K562 (cell line): Measurements from ENCODE around the gene ABLIM1. TPM values are rescaled to one million over a fixed set of nuclear protein-coding genes. Genes with fewer than 3 reads are reported as not detected.

Experiments
- ATAC-seq: fragments of 200-7000 bp; cut with Tn5 transposase; 3 replicates; pipeline ENCODE4 v1.9.1; 2020; ENCODE audit warnings: moderate library complexity
- BruUV-seq: library from RNA; stranded (reverse); fragments of 400-500 nt; replicated peaks from 2 replicates; lab custom pipeline; 2021; lab: Mats Ljungman, UMichigan
- CTCF ChIA-PET: fragments of 300-600 bp; formaldehyde crosslinking; extraction: SDS; loops from one replicate; lab custom pipeline; 2021; ENCODE audit warnings: low intra/inter-chr PET ratio; lab: Yijun Ruan, JAX
- POLR2A ChIA-PET: fragments of 300-600, 350-650 bp; sonication (Branson Sonifier 250); formaldehyde crosslinking; extraction: SDS; loops from one replicate; lab custom pipeline; 2021; ENCODE audit warnings: antibody characterized with exemption, inconsistent platforms; lab: Yijun Ruan, JAX
- DNase-seq, 4 experiments: peaks; one replicate each; pipeline versions ENCODE4 v3.0.0 to v3.0.0-alpha.2; 2011 to 2018; ENCODE audit warnings: low spot score in 3 of 4, mixed read lengths in 3 of 4; ENCODE audit errors: extremely low read depth in 1 of 4
- FAIRE-seq: peaks from 2 replicates; lab custom pipeline; 2011; peaks lifted over from hg19 to GRCh38; lab: Jason Lieb, UNC
- H2AFZ ChIP-seq: 2 replicates; pipeline ENCODE4 v1.6.0; 2011; ENCODE audit warnings: low read depth, low read length, control low read depth, inconsistent platforms
- H3K27ac ChIP-seq: fragments of 200-600 bp; 3 replicates; pipeline ENCODE4 v1.8.0; 2011; ENCODE audit warnings: low read depth, mild to moderate bottlenecking, control low read depth, inconsistent platforms, low read length, moderate library complexity, mixed read lengths; ENCODE audit errors: extremely low read depth
- H3K27me3 ChIP-seq, 2 experiments: fragments of 300-600 bp in 1 of 2; 2 replicates in 1 of 2; 3 replicates in 1 of 2; pipeline versions ENCODE4 v1.6.0 to v1.8.0; 2011; ENCODE audit warnings: inconsistent platforms in 2 of 2, low read length in 2 of 2, mild to moderate bottlenecking in 1 of 2, mixed read lengths in 1 of 2, moderate library complexity in 1 of 2; ENCODE audit not compliant: control insufficient read depth in 2 of 2, insufficient read depth in 2 of 2
- H3K36me3 ChIP-seq: fragments of 300-600 bp; 3 replicates; pipeline ENCODE4 v1.8.0; 2011; ENCODE audit warnings: mild to moderate bottlenecking, low read length, inconsistent platforms; ENCODE audit not compliant: control insufficient read depth, insufficient read depth
- H3K4me1 ChIP-seq, 2 experiments: fragments of 200-600 bp in 1 of 2; replicated peaks in 1 of 2; 2 replicates in 1 of 2; 3 replicates in 1 of 2; pipeline versions ENCODE4 v1.5.1 to v1.8.0; 2011; ENCODE audit warnings: inconsistent platforms in 2 of 2, low read length in 2 of 2, mild to moderate bottlenecking in 1 of 2, mixed read lengths in 1 of 2, moderate library complexity in 1 of 2; ENCODE audit not compliant: control insufficient read depth in 2 of 2, insufficient read depth in 2 of 2
- H3K4me2 ChIP-seq: 2 replicates; pipeline ENCODE4 v1.6.1; 2011; ENCODE audit warnings: low read length, control low read depth, inconsistent platforms, mixed read lengths; ENCODE audit not compliant: insufficient read depth
- H3K4me3 ChIP-seq: fragments of 200-600 bp; sonication (generic), shearing (Covaris generic); 2 replicates; pipeline ENCODE4 v1.5.1; 2016; ENCODE audit warnings: control low read depth, inconsistent platforms
- H3K79me2 ChIP-seq: fragments of 200-600 bp; 3 replicates; pipeline ENCODE4 v1.8.0; 2011; ENCODE audit warnings: low read length, inconsistent platforms; ENCODE audit not compliant: control insufficient read depth, insufficient read depth
- H3K9ac ChIP-seq, 2 experiments: 2 replicates each; pipeline versions ENCODE4 v1.6.0 to v1.6.1; 2011; ENCODE audit warnings: low read depth in 2 of 2, low read length in 2 of 2, control low read depth in 1 of 2, inconsistent platforms in 1 of 2, mild to moderate bottlenecking in 1 of 2, mixed read lengths in 1 of 2; ENCODE audit not compliant: insufficient read depth in 1 of 2
- H3K9me1 ChIP-seq: one replicate; pipeline ENCODE4 v1.6.0; 2011; ENCODE audit warnings: inconsistent platforms, mild to moderate bottlenecking, low read length, moderate library complexity; ENCODE audit not compliant: control insufficient read depth, insufficient read depth
- H3K9me3 ChIP-seq: replicated peaks from 2 replicates; pipeline ENCODE4 v1.5.1; 2011; ENCODE audit warnings: low read depth, low read length, inconsistent platforms; ENCODE audit not compliant: control insufficient read depth, insufficient read depth
- H4K20me1 ChIP-seq: replicated peaks from 2 replicates; pipeline ENCODE4 v1.6.1; 2011; ENCODE audit warnings: low read length, inconsistent platforms, mixed read lengths; ENCODE audit not compliant: control insufficient read depth, insufficient read depth
- DMBX1 ChIP-seq: fragments of 250-450 bp; sonication (Bioruptor Pico); IDR thresholded peaks from 2 replicates; pipeline ENCODE4 v1.8.0; 2022; ENCODE audit warnings: inconsistent platforms, mild to moderate bottlenecking, moderate library complexity, borderline replicate concordance
- GTF2B ChIP-seq: IDR thresholded peaks from 2 replicates; pipeline ENCODE4 v1.6.1; 2011; ENCODE audit not compliant: insufficient read length; ENCODE audit errors: extremely low read depth
- HCFC1 ChIP-seq: IDR thresholded peaks from 2 replicates; pipeline ENCODE4 v1.6.1; 2012; ENCODE audit warnings: low read depth, low read length, improper control_type of control experiment
- HDGF ChIP-seq: fragments of 450-650 bp; IDR thresholded peaks from 2 replicates; pipeline ENCODE4 v1.6.1; 2016
- HMGN3 ChIP-seq: IDR thresholded peaks from 2 replicates; pipeline ENCODE4 v1.6.1; 2011; ENCODE audit warnings: borderline replicate concordance, low read depth, mild to moderate bottlenecking, mixed read lengths, low read length; ENCODE audit not compliant: insufficient read length; ENCODE audit errors: extremely low read depth
- JUN ChIP-seq, 2 experiments: sonication (generic) in 1 of 2; formaldehyde crosslinking in 1 of 2; IDR thresholded peaks; 2 replicates each; pipeline versions ENCODE4 v1.6.1 to v1.8.0; 2012 to 2022; ENCODE audit warnings: borderline replicate concordance in 2 of 2, mild to moderate bottlenecking in 2 of 2, improper control_type of control experiment in 1 of 2, low read depth in 1 of 2, low read length in 1 of 2, missing genetic modification reagents in 1 of 2
- MXI1 ChIP-seq: IDR thresholded peaks from 2 replicates; pipeline ENCODE4 v1.6.1; 2011; ENCODE audit warnings: low read depth, mild to moderate bottlenecking, improper control_type of control experiment, low read length
- POLR2A ChIP-seq: fragments of 450-650 bp; conservative IDR thresholded peaks from 2 replicates; pipeline ENCODE4 v1.6.1; 2016
- PTRF ChIP-seq: fragments of 450-650 bp; IDR thresholded peaks from 2 replicates; pipeline ENCODE4 v1.6.1; 2016; ENCODE audit warnings: mild to moderate bottlenecking, missing genetic modification characterization, missing compliant biosample characterization
- RAD51 ChIP-seq: fragments of 450-650 bp; IDR thresholded peaks from 2 replicates; pipeline ENCODE4 v1.7.1; 2016; ENCODE audit warnings: low read depth, mild to moderate bottlenecking, borderline replicate concordance
- RBM22 ChIP-seq: fragments of 200-400 bp; formaldehyde crosslinking; IDR thresholded peaks from 2 replicates; pipeline ENCODE4 v1.6.1; 2018; ENCODE audit warnings: low read length, low read depth; ENCODE audit not compliant: poor library complexity, severe bottlenecking
- SREBF2 ChIP-seq: sonication (generic); formaldehyde crosslinking; IDR thresholded peaks from 2 replicates; pipeline ENCODE4 v1.4.0; 2020; ENCODE audit warnings: mild to moderate bottlenecking, missing genetic modification reagents
- XRCC3 ChIP-seq: fragments of 450-650 bp; IDR thresholded peaks from 2 replicates; pipeline ENCODE4 v1.6.1; 2017; ENCODE audit warnings: mild to moderate bottlenecking, moderate library complexity
- ZBTB49 ChIP-seq: sonication (generic); formaldehyde crosslinking; IDR thresholded peaks from 2 replicates; pipeline ENCODE4 v1.8.0; 2022; ENCODE audit warnings: missing genetic modification reagents, mild to moderate bottlenecking, borderline replicate concordance
- ZKSCAN3 ChIP-seq: fragments of 250-450 bp; sonication (Bioruptor Pico); IDR thresholded peaks from 2 replicates; pipeline ENCODE4 v1.4.0; 2020
- ZNF431 ChIP-seq: sonication (generic); formaldehyde crosslinking; IDR thresholded peaks from 2 replicates; pipeline ENCODE4 v1.8.0; 2022; ENCODE audit warnings: mild to moderate bottlenecking, missing genetic modification reagents
- ZNF518B ChIP-seq: fragments of 250-450 bp; sonication (Bioruptor Pico); IDR thresholded peaks from 2 replicates; pipeline ENCODE4 v1.5.0; 2021; ENCODE audit warnings: mild to moderate bottlenecking, moderate library complexity
- ZNF785 ChIP-seq: fragments of 250-450 bp; sonication (Bioruptor Pico); IDR thresholded peaks from 2 replicates; pipeline ENCODE4 v1.4.0; 2020; ENCODE audit warnings: mild to moderate bottlenecking
- WGBS: fragments of 100-300 bp; shearing (Covaris generic); methylation state at CpG from one replicate; pipeline ENCODE4 v1.1.6; 2016; ENCODE audit warnings: low coverage, mixed read lengths; ENCODE audit not compliant: insufficient coverage; ENCODE audit errors: missing lambda C conversion rate; 5-methylcytosine and 5-hydroxymethylcytosine counted together
- in situ Hi-C: fragments of 300-500 bp; cut with MboI; formaldehyde crosslinking; loops from 4 replicates; pipeline ENCODE4 v1.15.0; 2018; ENCODE audit warnings: inconsistent platforms, mixed read lengths
- intact Hi-C: fragments of 100-400 bp; cut with micrococcal nuclease; formaldehyde crosslinking; loops from 2 replicates; pipeline ENCODE4 v1.14.2; 2022
- polyA plus RNA-seq, 8 experiments: library from polyadenylated mRNA; depleted of rRNA in 4 of 8; stranded (reverse) in 5 of 8; unstranded in 3 of 8; fragments of >200 nt; fragmentation: Nextera tagmentation in 2 of 8; fragmentation: Illumina TruSeq in 1 of 8; extraction: Ambion mirVana in 2 of 8; extraction: Trizol in 1 of 8; gene quantifications; 2 replicates each; pipeline versions ENCODE4 v1.2.1 to v1.2.3, GENCODE V29; 2011 to 2014; ENCODE audit warnings: inconsistent platforms in 1 of 8, missing spikeins in 1 of 8
- total RNA-seq, 7 experiments: library from RNA; depleted of rRNA in 6 of 7; stranded (reverse); fragments of >200 nt in 6 of 7; fragmentation: Illumina TruSeq in 2 of 7; extraction: Trizol in 2 of 7; gene quantifications; 2 replicates each; pipeline versions ENCODE4 v1.2.1 to v1.2.3, GENCODE V29; 2011 to 2021; ENCODE audit warnings: low replicate concordance in 1 of 7

ABLIM1 gene
- total and polyA plus RNA-seq, 9 of the 15 experiments (the other 6 are each of a cell fraction or from before 2014, with no cell fraction given) = 0.07 to 0.49 (median 0.14) TPM; not detected in 6

GRCh38 chr10:114694062-114694461 is 36.0 kb upstream of the ABLIM1 start:
- H3K4me3 ChIP-seq = no peak overlapping the region
- intact Hi-C loops (loop anchor here (5.0 kb wide), 1 partner anchor 142 kb away; no protein-coding TSS in a partner anchor), in situ Hi-C loops (loop anchor here (10.0 kb wide), 1 partner anchor 149 kb away; no protein-coding TSS in a partner anchor)
- H3K79me2 ChIP-seq = no peaks in the 10 kb centered on the region
- H3K27me3 ChIP-seq = no peaks in the 10 kb centered on the region; a peak in 1 of 5 replicates
- no peak overlapping the region for H2AFZ ChIP-seq
- H3K9me1 ChIP-seq = no peaks in the 10 kb centered on the region
- no peaks in the 10 kb centered on the region for H3K9me3 ChIP-seq
- H3K36me3 ChIP-seq = no peaks in the 10 kb centered on the region
- no peak for ATAC-seq
- H3K27ac ChIP-seq = no peak overlapping the region
- no peaks in the 10 kb centered on the region for H3K4me1 ChIP-seq
- BruUV-seq = no TSS peak
- no peak overlapping the region for H3K4me2 ChIP-seq
- 0% methylated on average over 2 of the region's 3 CpGs for WGBS
- no peak overlapping the region for H3K9ac ChIP-seq
- DNase-seq = no peak
- ChIA-PET POLR2A (no interaction called here), CTCF (no interaction called here)
- no peak for FAIRE-seq
- no peaks in the 10 kb centered on the region for H4K20me1 ChIP-seq
- TF ChIP-seq HCFC1 (no peak), XRCC3 (no peak), DMBX1 (CRISPR knock-in tag) (no peak), ZNF785 (CRISPR knock-in tag) (no peak), ZKSCAN3 (CRISPR knock-in tag) (no peak), HDGF (no peak), PTRF (tag) (no peak), MXI1 (no peak), RAD51 (no peak), HMGN3 (no peak), SREBF2 (no peak), GTF2B (no peak), POLR2A (no peak), ZNF518B (CRISPR knock-in tag) (no peak), RBM22 (no peak), ZBTB49 (CRISPR knock-in tag) (no peak), JUN (IDR thresholded peaks at IDR 0.05; ENCODE audit: borderline replicate concordance, low read depth, low read length) (no peak), JUN (CRISPR knock-in tag; IDR thresholded peaks at IDR 0.05; ENCODE audit: borderline replicate concordance) (no peak), ZNF431 (no peak)
